ENCODE data around the gene ABHD6.

- no peak for TF ChIP-seq MXI1 (conservative IDR thresholded peaks at IDR 0.05; ENCODE audit: poor library complexity, severe bottlenecking)
- TF ChIP-seq, protein P1, sequence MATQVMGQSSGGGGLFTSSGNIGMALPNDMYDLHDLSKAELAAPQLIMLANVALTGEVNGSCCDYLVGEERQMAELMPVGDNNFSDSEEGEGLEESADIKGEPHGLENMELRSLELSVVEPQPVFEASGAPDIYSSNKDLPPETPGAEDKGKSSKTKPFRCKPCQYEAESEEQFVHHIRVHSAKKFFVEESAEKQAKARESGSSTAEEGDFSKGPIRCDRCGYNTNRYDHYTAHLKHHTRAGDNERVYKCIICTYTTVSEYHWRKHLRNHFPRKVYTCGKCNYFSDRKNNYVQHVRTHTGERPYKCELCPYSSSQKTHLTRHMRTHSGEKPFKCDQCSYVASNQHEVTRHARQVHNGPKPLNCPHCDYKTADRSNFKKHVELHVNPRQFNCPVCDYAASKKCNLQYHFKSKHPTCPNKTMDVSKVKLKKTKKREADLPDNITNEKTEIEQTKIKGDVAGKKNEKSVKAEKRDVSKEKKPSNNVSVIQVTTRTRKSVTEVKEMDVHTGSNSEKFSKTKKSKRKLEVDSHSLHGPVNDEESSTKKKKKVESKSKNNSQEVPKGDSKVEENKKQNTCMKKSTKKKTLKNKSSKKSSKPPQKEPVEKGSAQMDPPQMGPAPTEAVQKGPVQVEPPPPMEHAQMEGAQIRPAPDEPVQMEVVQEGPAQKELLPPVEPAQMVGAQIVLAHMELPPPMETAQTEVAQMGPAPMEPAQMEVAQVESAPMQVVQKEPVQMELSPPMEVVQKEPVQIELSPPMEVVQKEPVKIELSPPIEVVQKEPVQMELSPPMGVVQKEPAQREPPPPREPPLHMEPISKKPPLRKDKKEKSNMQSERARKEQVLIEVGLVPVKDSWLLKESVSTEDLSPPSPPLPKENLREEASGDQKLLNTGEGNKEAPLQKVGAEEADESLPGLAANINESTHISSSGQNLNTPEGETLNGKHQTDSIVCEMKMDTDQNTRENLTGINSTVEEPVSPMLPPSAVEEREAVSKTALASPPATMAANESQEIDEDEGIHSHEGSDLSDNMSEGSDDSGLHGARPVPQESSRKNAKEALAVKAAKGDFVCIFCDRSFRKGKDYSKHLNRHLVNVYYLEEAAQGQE (IDR thresholded peaks at IDR 0.05; ENCODE audit: borderline replicate concordance): no peak
- TF ChIP-seq POLR2AphosphoS5 (IDR thresholded peaks at IDR 0.05): no peak
- TF ChIP-seq, protein P2, sequence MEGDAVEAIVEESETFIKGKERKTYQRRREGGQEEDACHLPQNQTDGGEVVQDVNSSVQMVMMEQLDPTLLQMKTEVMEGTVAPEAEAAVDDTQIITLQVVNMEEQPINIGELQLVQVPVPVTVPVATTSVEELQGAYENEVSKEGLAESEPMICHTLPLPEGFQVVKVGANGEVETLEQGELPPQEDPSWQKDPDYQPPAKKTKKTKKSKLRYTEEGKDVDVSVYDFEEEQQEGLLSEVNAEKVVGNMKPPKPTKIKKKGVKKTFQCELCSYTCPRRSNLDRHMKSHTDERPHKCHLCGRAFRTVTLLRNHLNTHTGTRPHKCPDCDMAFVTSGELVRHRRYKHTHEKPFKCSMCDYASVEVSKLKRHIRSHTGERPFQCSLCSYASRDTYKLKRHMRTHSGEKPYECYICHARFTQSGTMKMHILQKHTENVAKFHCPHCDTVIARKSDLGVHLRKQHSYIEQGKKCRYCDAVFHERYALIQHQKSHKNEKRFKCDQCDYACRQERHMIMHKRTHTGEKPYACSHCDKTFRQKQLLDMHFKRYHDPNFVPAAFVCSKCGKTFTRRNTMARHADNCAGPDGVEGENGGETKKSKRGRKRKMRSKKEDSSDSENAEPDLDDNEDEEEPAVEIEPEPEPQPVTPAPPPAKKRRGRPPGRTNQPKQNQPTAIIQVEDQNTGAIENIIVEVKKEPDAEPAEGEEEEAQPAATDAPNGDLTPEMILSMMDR (IDR thresholded peaks at IDR 0.05; ENCODE audit: poor library complexity, severe bottlenecking): peak; percentile 75
- TF ChIP-seq EZH2 (IDR thresholded peaks at IDR 0.05; ENCODE audit: borderline replicate concordance, insufficient read depth, low read length, poor library complexity, severe bottlenecking): no peak
- peak; percentile 64 for TF ChIP-seq RAD21 (conservative IDR thresholded peaks at IDR 0.05)
- peak; percentile 48 for TF ChIP-seq SMC3 (conservative IDR thresholded peaks at IDR 0.05; ENCODE audit: poor library complexity)
- TF ChIP-seq TAF1 (IDR thresholded peaks at IDR 0.05; ENCODE audit: low read depth): no peak
- TF ChIP-seq EP300 (conservative IDR thresholded peaks at IDR 0.05; ENCODE audit: poor library complexity, severe bottlenecking): no peak
Measured at GRCh38 chr3:58307639-58308215, 70.1 kb downstream of the ABHD6 start.

Measured in neural cell (in vitro differentiated cells).